Small intestine (tissue), 7 donors: ENCODE measurements around the gene TPCN2. TPM values are rescaled to one million over a fixed set of nuclear protein-coding genes. Genes with fewer than 3 reads are reported as not detected.

Experiments used
- DNase-seq, 2 donors: peaks; one replicate each; pipeline versions ENCODE4 v3.0.0 to v3.0.0-alpha.2; 2013
- FAIRE-seq: peaks from 2 replicates; lab custom pipeline; 2012; peaks lifted over from hg19 to GRCh38; lab: Jason Lieb, UNC
- H3K27ac ChIP-seq, 3 donors: one replicate each; pipeline ENCODE4 v1.5.1; 2013; ENCODE audit warnings: low read length in 2 of 3, mild to moderate bottlenecking in 2 of 3, control low read depth in 1 of 3, inconsistent platforms in 1 of 3, low read depth in 1 of 3, moderate library complexity in 1 of 3
- H3K27me3 ChIP-seq, 3 donors: one replicate each; pipeline ENCODE4 v1.6.1; 2013; ENCODE audit warnings: low read length in 3 of 3, inconsistent platforms in 1 of 3; ENCODE audit not compliant: control insufficient read depth in 3 of 3, insufficient read depth in 3 of 3
- H3K36me3 ChIP-seq, 3 donors: one replicate each; pipeline ENCODE4 v1.6.1; 2013; ENCODE audit warnings: low read length in 3 of 3, inconsistent platforms in 1 of 3, low read depth in 1 of 3, mild to moderate bottlenecking in 1 of 3, moderate library complexity in 1 of 3; ENCODE audit not compliant: control insufficient read depth in 3 of 3, insufficient read depth in 2 of 3
- H3K4me1 ChIP-seq, 3 donors: one replicate each; pipeline ENCODE4 v1.6.1; 2013; ENCODE audit warnings: low read length in 2 of 3, inconsistent platforms in 1 of 3, low read depth in 1 of 3, mild to moderate bottlenecking in 1 of 3, moderate library complexity in 1 of 3; ENCODE audit not compliant: control insufficient read depth in 3 of 3, insufficient read depth in 2 of 3
- H3K4me3 ChIP-seq, 3 donors: one replicate each; pipeline ENCODE4 v1.5.1; 2013; ENCODE audit warnings: low read length in 3 of 3, control low read depth in 1 of 3, inconsistent platforms in 1 of 3, low read depth in 1 of 3, mild to moderate bottlenecking in 1 of 3, moderate library complexity in 1 of 3
- H3K9me3 ChIP-seq, 2 donors: one replicate each; pipeline ENCODE4 v1.6.1; 2013; ENCODE audit warnings: low read depth in 1 of 2, low read length in 1 of 2; ENCODE audit not compliant: control insufficient read depth in 2 of 2, insufficient read depth in 1 of 2
- WGBS, 3 donors: extraction: QIAGEN DNeasy Blood & Tissue Kit; methylation state at CpG; one replicate each; pipeline ENCODE4 v1.1.7; 2013; 5-methylcytosine and 5-hydroxymethylcytosine counted together
- polyA plus RNA-seq, 4 donors: library from polyadenylated mRNA; stranded (reverse) in 3 of 4; unstranded in 1 of 4; fragments of 200-250 nt in 3 of 4; fragments of 120-200 nt in 1 of 4; gene quantifications; one replicate each; pipeline versions ENCODE4 v1.2.1 to v1.2.3, GENCODE V29; 2013
- donor health status: healthy with polysubstance abuse.
- donor health status: control.
- donor health status: control.
- donor health status: Bipolar disorder and iron deficiency.
- donor health status: healthy.

Gene TPCN2
- polyA plus RNA-seq, 4 donors, result 11.1 to 32.8 (median 12.8) TPM

- H3K4me1 ChIP-seq, result peaks cover 0 to 20% (median 0%) of the 10 kb centered on the region in 3 donors
- 62 to 77% (median 77%) methylated on average over 8 to 15 of the region's 15 CpGs for WGBS, 3 donors
- H3K27me3 ChIP-seq, result peaks cover 0 to 4% (median 0%) of the 10 kb centered on the region in 3 donors
- no peaks in the 10 kb centered on the region for H3K9me3 ChIP-seq
- FAIRE-seq (no peak), DNase-seq (peak in 1 of 2 donors; percentile 21)
- no peak overlapping the region for H3K4me3 ChIP-seq
- peak overlapping the region in 1 of 3 donors; percentile 65 for H3K27ac ChIP-seq
- peaks cover 0 to 23% (median 0%) of the 10 kb centered on the region in 3 donors for H3K36me3 ChIP-seq
Observed at GRCh38 chr11:69156673-69157155, 108.0 kb downstream of the TPCN2 start.

- FAIRE-seq (no peak), DNase-seq (peak in 1 of 2 donors; percentile 73)
- peaks cover 0 to 23% (median 0%) of the 10 kb centered on the region in 3 donors for H3K36me3 ChIP-seq
- H3K4me3 ChIP-seq, result no peak overlapping the region
- WGBS, 3 donors, result 16 to 20% (median 16%) methylated on average over 33 to 44 of the region's 44 CpGs
- peaks cover 0 to 4% (median 0%) of the 10 kb centered on the region in 3 donors for H3K27me3 ChIP-seq
- peaks cover 0 to 20% (median 0%) of the 10 kb centered on the region in 3 donors for H3K4me1 ChIP-seq
- peak overlapping the region in 1 of 3 donors; percentile 76 for H3K27ac ChIP-seq
- H3K9me3 ChIP-seq, result no peaks in the 10 kb centered on the region
Observed at GRCh38 chr11:69157156-69157821, 108.6 kb downstream of the TPCN2 start.

GRCh38 chr11:69157822-69158231, 109.1 kb downstream of the TPCN2 start:
- Histone ChIP-seq H3K27ac (peak overlapping the region in 1 of 3 donors; percentile 76), H3K9me3 (no peaks in the 10 kb centered on the region), H3K36me3 (peaks cover 0 to 23% (median 0%) of the 10 kb centered on the region in 3 donors), H3K4me1 (peaks cover 0 to 20% (median 0%) of the 10 kb centered on the region in 3 donors), H3K4me3 (no peak overlapping the region), H3K27me3 (no peaks in the 10 kb centered on the region)
- 90 to 93% (median 92%) methylated on average over 15 of the region's 15 CpGs for WGBS, 3 donors
- DNase-seq, result no peak
- no peak for FAIRE-seq

GRCh38 chr11:69158301-69159149, 109.8 kb downstream of the TPCN2 start:
- no peak overlapping the region for H3K27ac ChIP-seq
- WGBS, 3 donors, result 82 to 88% (median 85%) methylated on average over 21 of the region's 21 CpGs
- DNase-seq (no peak), FAIRE-seq (no peak)
- H3K4me3 ChIP-seq, result no peak overlapping the region
- H3K27me3 ChIP-seq, result no peaks in the 10 kb centered on the region
- H3K9me3 ChIP-seq, result no peaks in the 10 kb centered on the region
- peaks cover 0 to 20% (median 0%) of the 10 kb centered on the region in 3 donors for H3K4me1 ChIP-seq
- H3K36me3 ChIP-seq, result peaks cover 0 to 23% (median 0%) of the 10 kb centered on the region in 3 donors

DNA sequence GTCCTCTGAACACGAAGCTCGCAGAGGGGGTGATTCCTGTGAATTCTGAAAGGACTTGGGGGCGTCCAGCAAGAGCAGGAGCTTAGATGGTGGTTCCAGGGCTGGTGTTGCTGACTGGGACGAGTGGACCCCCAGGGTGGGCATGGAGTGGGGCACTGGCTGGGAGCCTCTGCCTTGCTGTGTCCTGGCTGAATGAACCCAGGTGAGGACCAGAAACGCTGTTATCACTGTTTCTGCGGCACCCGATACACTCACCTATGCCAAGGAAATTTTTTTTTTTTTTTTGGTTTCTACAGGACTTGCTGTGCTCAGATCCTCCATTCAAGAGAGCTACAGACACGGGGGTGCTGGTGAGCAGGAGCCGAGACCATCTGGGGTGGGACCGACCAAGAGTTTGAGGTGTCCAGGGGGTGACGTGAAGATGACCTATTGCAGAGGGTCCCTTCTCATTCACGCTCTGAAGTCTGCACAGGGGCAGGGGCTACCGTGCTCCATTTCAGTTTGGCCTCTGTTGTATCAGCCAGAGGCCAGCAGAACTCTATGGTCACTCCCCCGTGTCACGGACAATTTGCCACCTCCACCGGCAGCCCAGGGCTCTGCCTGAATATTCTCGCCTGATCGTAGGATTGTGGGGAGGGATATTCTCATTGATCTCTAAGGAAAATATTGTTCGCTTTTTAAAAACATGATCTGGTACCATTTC, 110.6 kb downstream of the TPCN2 start:
- Histone ChIP-seq H3K27ac (no peak overlapping the region), H3K4me3 (no peak overlapping the region), H3K9me3 (peaks cover 0 to 2% of the 10 kb centered on the region in 2 donors), H3K27me3 (no peaks in the 10 kb centered on the region), H3K36me3 (peaks cover 0 to 23% (median 0%) of the 10 kb centered on the region in 3 donors), H3K4me1 (peaks cover 0 to 20% (median 0%) of the 10 kb centered on the region in 3 donors)
- no peak for FAIRE-seq
- DNase-seq, result no peak
- 87 to 94% (median 91%) methylated on average over 19 of the region's 19 CpGs for WGBS, 3 donors

GRCh38 chr11:69160296-69161116, 111.8 kb downstream of the TPCN2 start:
- DNase-seq, result no peak
- 74 to 87% (median 79%) methylated on average over 15 of the region's 15 CpGs for WGBS, 3 donors
- Histone ChIP-seq H3K9me3 (peaks cover 0 to 2% of the 10 kb centered on the region in 2 donors), H3K27ac (no peak overlapping the region), H3K27me3 (no peaks in the 10 kb centered on the region), H3K4me1 (peaks cover 0 to 20% (median 0%) of the 10 kb centered on the region in 3 donors), H3K4me3 (no peak overlapping the region), H3K36me3 (peaks cover 0 to 22% (median 0%) of the 10 kb centered on the region in 3 donors)
- no peak for FAIRE-seq

- FAIRE-seq (no peak), DNase-seq (no peak)
- 65 to 76% (median 66%) methylated on average over 5 of the region's 5 CpGs for WGBS, 3 donors
- peaks cover 0 to 17% (median 0%) of the 10 kb centered on the region in 3 donors for H3K36me3 ChIP-seq
- H3K27me3 ChIP-seq, result no peaks in the 10 kb centered on the region
- peaks cover 0 to 20% (median 0%) of the 10 kb centered on the region in 3 donors for H3K4me1 ChIP-seq
- peaks cover 0 to 2% of the 10 kb centered on the region in 2 donors for H3K9me3 ChIP-seq
- H3K4me3 ChIP-seq, result no peak overlapping the region
- no peak overlapping the region for H3K27ac ChIP-seq
Observed at GRCh38 chr11:69161117-69161407, 112.3 kb downstream of the TPCN2 start.
